NCI-H2196 treated with DMSO at 0.1 percent for 48 hours (cell line): ENCODE results near the gene PAK4.
"Not testable (repeated sequence)": the region's sequence is repeated elsewhere in the genome, so short reads cannot be mapped to it uniquely, and the experiment has no call there.

Experiments
- DNase-seq: peaks from one replicate; lab custom pipeline; 2025; ENCODE audit not compliant: unreplicated experiment; lab: John Stamatoyannopoulos, UW

The PAK4 gene

GRCh38 chr19:39125554-39126311 is at the start of gene PAK4:
Gene PAK4 (plus strand): TSS chr19:39125786. CDS start chr19:39169554, 43,768 bp downstream.
- DNase-seq: peak; percentile 96

GRCh38 chr19:39077323-39077722 is 48.3 kb upstream of the PAK4 start:
- DNase-seq: no peak

- DNase-seq: no peak
These were observed 47.0 kb upstream of the PAK4 start for GRCh38 chr19:39078436-39079200.

- no peak for DNase-seq
These were observed 45.2 kb upstream of the PAK4 start for GRCh38 chr19:39080431-39080830.

GRCh38 chr19:39082167-39082566 is 43.4 kb upstream of the PAK4 start:
- DNase-seq: no peak

GRCh38 chr19:39082745-39083598 is 42.6 kb upstream of the PAK4 start:
- DNase-seq: no peak

- DNase-seq: no peak
These were observed 42.0 kb upstream of the PAK4 start for GRCh38 chr19:39083599-39083982.

GRCh38 chr19:39083983-39084731 is 41.4 kb upstream of the PAK4 start, which contains the start of gene ACP7:
Gene ACP7 (plus strand): TSS chr19:39084368. CDS start chr19:39085270, 902 bp downstream.
- no peak for DNase-seq

- DNase-seq: no peak
These were observed 40.9 kb upstream of the PAK4 start for GRCh38 chr19:39084732-39085080.

GRCh38 chr19:39085392-39085791 is 40.2 kb upstream of the PAK4 start:
- no peak for DNase-seq

GRCh38 chr19:39086386-39086785 is 39.2 kb upstream of the PAK4 start:
- no peak for DNase-seq

- DNase-seq: no peak
These were observed 37.5 kb upstream of the PAK4 start for GRCh38 chr19:39087907-39088686.

GRCh38 chr19:39090016-39090415 is 35.6 kb upstream of the PAK4 start:
- DNase-seq: not testable (repeated sequence)

GRCh38 chr19:39090881-39091280 is 34.7 kb upstream of the PAK4 start:
- no peak for DNase-seq

- not testable (repeated sequence) for DNase-seq
These were observed 29.6 kb upstream of the PAK4 start for GRCh38 chr19:39095799-39096540.

GRCh38 chr19:39097299-39097698 is 28.3 kb upstream of the PAK4 start:
- DNase-seq: no peak

- DNase-seq: no peak
These were observed 27.9 kb upstream of the PAK4 start for GRCh38 chr19:39097721-39098120.

- DNase-seq: no peak
These were observed 27.0 kb upstream of the PAK4 start for GRCh38 chr19:39098365-39099269.
